T-helper 22 cell (primary cell): ENCODE results near the gene ZNF492.
"Not testable (repeated sequence)": the region's sequence is repeated elsewhere in the genome, so short reads cannot be mapped to it uniquely, and the experiment has no call there.

ENCODE experiments used
- DNase-seq: peaks from one replicate; pipeline ENCODE4 v3.0.0-alpha.2; 2020; ENCODE audit warnings: low read depth

Gene ZNF492

DNA sequence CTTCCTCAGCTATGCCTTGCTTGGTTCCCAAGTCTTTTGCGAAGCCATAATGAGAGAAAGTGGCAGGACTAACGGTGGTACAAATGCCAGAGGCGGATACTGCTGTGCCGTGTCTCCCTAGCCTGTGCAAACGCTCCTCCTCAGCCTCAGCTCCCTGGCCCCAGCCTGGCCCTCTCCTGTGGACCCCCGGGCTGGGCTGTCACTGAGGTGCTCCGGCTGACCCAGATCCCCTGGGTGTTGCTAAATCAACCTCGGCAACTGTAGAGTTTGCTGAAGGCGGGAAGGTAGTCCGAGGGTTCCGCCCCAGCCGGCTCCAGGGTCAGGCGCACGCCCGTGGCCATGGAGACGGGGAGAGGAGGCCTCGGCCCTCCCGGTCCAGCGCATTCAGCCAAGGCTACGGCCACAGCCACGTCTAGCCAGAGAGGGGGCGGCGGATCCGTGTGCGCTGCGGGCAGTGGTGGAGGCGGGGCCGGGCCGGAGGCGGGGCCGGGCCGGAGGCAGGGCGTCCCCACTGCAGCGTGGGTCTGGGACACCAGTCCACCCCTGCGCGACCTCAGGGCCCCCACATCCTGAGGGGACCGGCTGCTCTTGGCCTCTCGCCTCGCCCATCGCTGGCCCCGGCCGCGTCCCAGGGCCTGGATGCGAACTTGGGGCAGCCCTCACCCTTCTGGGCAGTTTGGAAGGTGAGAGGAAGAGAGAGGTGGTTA lies 16.4 kb upstream of the ZNF492 start:
- DNase-seq, result no peak

DNA sequence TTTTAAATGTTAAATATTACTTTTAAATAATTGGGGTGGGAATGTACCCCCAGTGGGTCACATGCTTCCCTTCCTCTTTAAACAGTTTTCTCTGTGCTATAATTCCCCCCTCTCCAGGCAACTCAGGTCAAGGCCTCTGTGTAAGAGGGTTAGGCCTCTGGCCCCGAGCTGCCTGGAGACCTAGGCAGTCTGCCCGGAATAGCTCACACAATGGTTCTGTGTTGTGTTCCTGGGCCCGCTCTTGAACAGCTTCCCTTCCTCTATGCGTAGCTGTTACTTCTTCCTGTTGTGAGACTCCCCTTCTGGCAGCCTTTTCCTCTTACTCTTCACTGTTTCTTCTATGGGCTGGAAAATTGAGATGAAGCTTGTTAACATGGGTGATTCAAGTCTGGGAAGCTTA lies 14.8 kb upstream of the ZNF492 start:
- no peak for DNase-seq

DNA sequence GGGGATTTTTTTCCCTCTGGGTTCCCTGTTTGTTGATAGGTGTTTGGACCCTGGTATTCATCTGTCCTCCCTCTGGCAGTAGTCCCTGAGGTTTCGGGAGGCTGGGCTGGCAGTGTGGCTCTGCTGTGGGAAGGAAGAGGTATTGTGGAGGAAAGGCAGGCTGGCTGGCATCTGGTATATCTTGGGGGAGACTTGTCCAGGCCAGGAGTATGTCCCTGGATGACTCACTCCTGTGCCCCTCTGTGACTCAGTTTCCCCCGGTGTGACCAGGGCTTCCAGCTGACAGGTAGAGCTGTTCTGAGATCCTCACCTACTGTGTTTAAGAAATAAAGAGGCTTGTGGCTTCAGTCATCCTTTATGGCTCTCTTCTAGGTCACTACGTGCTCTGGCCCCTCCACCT lies 14.2 kb upstream of the ZNF492 start:
- no peak for DNase-seq

- DNase-seq, result no peak
Measured at GRCh38 chr19:22620401-22620800, 13.7 kb upstream of the ZNF492 start.

DNA sequence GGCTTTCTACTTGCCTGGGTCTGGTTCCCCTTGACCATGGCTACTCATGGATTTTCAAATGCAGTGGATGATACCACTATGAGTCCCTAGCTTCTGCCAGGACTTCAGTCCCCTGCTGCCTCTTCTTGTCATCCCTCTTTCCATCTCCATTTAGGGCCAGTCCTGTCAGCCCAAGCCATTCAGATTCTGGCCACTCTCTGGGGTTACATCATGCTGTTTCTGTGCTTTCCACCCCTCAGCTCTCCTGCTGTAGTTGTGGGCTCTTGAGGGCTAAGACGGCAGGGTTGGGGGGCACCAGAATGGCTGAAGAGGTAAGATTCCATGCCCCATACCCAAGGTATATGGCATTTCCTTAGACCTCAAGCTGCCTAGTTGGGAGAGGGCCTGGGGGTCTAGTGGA lies 13.2 kb upstream of the ZNF492 start:
- no peak for DNase-seq

GRCh38 chr19:22622020-22622419 lies 12.1 kb upstream of the ZNF492 start:
- no peak for DNase-seq

GRCh38 chr19:22622901-22623840 lies 11.0 kb upstream of the ZNF492 start:
- no peak for DNase-seq

- no peak for DNase-seq
Measured at GRCh38 chr19:22623841-22624221, 10.3 kb upstream of the ZNF492 start.

- no peak for DNase-seq
Measured at GRCh38 chr19:22625266-22626035, 8.7 kb upstream of the ZNF492 start.

- no peak for DNase-seq
Measured at GRCh38 chr19:22627526-22627925, 6.6 kb upstream of the ZNF492 start.

GRCh38 chr19:22628401-22628800 lies 5.7 kb upstream of the ZNF492 start:
- no peak for DNase-seq

GRCh38 chr19:22634450-22634827 lies 315 bp downstream of the ZNF492 start:
- DNase-seq, result no peak

DNA sequence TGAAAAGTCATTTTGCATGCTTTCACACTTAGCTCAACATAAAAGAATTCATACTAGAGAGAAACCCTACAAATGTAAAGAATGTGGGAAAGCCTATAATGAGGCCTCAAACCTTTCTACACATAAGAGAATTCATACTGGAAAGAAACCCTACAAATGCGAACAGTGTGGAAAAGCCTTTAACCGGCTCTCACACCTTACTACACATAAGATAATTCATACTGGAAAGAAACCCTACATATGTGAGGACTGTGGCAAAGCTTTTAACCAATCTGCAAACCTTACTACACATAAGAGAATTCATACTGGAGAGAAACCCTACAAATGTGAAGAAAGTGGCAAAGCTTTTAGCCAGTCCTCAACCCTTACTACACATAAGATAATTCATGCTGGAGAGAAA lies 51.4 kb downstream of the ZNF492 start:
- not testable (repeated sequence) for DNase-seq

GRCh38 chr19:22702661-22703060 lies 68.5 kb downstream of the ZNF492 start:
- DNase-seq, result not testable (repeated sequence)

- DNase-seq, result not testable (repeated sequence)
Measured at GRCh38 chr19:22703096-22703495, 69.0 kb downstream of the ZNF492 start.

DNA sequence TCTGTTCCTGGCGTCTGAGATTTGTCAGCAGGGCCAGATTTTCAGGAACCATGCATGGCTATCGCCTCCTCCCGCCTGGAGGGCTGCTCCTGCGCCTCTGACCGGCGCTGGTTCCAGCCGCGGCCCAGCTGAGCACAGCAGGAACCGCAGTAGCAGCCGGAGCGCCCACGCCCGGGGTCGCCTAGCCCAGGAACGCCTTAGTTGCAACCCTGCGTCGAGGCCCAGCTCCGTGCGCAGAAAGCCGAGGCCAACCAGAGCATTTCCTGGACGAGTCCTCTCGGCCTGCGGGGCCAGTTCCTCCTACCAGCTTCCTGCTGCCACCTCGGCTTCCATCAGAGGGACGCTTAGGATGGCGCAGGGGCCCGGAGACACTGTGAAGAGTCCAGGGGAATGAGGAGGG lies 74.9 kb downstream of the ZNF492 start:
- DNase-seq, result no peak
